ENCODE results near the gene DHDDS.

Gene DHDDS

DNA sequence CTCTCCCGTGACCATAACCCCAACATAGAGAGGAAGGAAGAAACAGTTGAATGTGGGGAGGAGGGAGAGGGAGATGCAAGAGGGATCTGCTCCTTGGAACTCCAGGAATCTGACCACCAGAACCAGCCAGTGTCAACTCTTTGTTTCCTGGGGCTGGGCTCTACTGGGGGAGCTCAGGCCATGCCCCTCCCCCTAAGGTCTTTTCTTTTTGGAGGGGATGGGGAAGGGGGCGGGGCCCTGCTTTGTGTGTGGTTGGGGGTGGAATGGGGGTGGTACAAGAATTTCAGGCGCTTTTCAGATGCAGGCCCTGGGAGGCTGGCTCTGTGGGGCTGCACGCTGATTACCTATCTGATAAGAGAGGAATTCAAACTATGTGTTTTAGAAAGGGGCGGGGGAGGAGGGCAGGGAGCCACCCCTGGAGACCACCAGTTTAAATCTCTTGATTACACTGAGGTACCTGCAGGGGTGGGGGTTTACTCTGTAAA lies 13.2 kb upstream of the DHDDS start:
- FAIRE-seq = no peak

DNA sequence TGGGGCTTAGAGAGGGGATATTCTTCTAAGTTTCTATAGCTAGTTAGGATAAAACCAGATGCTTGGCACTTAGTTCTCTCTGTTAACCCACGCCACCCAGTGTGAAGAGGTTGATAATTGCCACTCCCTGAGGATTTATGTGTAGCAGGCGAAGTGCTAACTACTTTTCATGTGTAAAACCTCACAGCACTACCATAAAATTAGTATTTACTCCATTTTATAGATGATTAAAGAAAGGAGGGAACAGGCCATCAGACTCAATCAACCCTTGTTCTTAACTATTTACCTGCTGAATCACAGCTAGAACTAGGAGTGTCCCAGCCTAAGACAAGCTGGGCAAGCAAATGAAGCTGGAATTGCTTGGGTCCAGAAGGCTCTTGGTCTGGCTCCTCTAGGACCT lies 12.6 kb upstream of the DHDDS start:
- FAIRE-seq = no peak

DNA sequence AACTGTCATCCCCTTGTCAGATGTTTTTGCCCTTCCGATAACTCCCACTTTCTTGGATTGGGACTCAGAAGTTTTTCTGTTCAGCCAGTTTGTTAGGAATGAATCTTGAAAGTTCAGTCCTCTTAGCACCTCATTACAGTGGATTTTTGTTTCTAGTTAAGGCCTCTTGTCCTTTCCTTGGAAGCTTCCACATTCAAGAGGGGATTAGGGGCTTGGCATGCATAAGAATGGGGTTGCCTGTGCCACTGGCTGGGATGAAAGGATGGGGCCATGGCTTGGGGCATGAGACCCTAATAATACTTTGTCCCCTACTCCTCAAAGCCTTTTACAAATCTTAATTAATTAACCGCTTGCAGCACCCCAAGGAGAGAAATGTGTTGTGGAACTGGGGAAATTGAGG lies 2.4 kb upstream of the DHDDS start:
- FAIRE-seq = no peak

DNA sequence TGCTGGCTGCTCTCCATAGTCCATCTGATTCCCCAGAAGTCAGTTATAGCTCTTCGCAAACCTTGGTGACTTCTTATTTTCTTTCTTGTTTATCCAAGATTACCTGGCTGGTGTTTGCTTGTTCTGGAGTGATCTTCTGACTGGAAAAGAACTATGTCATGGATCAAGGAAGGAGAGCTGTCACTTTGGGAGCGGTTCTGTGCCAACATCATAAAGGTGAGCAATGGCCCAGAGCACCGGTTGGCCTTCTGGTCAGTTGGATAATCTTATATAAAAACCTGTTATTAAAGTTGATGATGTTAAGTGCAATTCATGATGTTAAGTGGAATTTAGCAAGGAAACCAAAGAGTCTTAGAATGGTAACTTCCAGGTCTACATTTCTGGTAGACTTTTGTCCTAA lies 672 bp downstream of the DHDDS start:
- no peak for FAIRE-seq

DNA sequence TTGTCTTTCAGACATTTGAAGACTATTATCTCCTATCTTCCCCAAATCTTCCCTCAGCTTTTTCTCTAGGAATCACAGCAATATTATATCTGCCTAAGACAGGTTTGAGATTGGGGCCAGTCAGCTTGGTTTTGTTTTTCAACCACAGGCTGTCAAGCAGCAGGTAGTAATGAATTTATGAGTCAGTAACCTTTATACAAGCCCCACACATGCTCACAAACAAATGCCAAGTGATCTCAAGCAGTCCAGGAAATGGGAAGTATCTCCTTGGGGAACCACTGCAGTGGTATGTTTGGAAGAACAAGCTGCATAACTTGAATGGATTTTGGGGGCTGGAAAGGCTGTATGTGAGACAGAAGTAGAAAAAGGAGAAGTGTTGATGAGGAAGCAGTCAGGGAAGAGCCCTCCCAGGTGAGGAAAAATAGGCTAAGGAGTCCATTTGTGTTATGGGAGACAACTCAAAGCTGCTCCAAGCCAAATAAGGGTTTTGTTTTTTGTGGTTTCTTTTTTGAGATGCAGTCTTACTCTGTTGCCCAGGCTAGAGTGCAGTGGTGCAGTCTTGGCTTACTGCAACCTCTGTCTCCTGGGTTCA lies 2.1 kb downstream of the DHDDS start:
- FAIRE-seq = no peak

DNA sequence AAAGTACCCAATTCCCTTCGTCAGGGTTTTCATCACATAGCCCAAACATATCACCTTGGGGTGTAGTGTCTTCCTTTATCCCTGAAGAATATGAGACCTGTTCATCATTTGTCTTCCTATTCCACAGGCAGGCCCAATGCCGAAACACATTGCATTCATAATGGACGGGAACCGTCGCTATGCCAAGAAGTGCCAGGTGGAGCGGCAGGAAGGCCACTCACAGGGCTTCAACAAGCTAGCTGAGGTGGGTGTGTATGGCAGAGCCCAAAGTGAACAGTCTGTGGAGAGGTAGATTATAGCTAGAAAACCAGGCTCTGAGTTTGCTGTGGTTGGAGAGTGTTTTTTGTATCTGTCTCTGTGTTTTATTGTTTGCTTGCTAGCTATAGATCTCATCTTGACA lies 5.9 kb downstream of the DHDDS start:
- FAIRE-seq = no peak

DNA sequence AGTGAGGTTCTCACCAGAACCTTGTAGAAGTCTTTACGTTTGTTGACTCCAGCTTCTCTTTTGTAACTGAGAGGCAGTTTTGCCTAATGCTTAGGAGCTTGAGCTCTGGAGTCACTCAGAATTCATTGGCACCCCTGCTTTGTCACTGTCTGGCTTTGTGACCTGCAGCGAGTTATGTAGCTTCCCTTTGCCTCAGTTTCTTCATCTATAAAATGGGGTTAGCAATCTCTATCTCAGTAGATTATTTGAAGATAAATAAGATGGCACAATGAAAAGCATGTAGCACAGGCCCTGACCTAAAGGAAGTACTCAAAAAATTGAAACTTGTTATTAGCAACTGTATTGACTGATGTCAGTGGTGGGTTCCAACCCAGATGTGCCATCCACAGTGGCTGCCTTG lies 8.1 kb downstream of the DHDDS start:
- FAIRE-seq = no peak

DNA sequence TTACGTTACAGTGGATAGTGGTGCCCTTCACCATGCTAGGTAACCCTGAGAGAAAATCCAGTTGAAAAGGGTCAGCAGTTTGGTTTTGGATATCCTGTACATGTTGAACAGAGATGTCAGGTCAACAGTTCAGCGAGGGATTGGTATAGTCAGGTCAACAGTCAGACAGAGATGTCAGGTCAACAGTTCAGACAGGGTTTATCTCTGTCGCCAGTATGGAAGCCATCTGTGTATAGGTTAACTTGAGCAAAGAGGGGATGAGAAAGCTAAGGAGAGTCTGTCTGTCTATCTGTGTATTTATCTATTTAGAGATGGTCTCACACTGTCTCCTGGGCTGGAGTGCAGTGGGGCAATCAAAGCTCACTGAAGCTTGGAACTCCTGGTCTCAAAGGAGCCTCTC lies 17.7 kb downstream of the DHDDS start:
- FAIRE-seq = no peak

DNA sequence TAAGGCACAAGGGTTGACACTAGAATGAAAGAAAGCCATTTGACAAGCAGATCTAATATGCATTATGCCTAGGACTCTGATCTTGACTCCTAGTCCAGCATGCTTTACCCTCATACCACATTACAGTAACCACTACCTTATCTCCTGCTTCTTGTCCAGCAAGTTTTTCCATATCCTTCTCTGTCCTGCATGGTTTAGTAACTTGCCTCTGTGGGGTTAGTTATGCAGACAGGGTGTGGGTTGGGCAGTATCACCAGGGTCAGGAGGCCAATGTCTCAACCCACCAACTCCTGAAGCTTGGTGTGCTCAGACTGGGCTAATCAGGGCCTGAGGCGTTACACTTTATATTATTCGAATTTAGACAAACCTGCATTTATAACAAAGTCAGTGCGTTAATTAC lies 18.8 kb downstream of the DHDDS start:
- FAIRE-seq = no peak

DNA sequence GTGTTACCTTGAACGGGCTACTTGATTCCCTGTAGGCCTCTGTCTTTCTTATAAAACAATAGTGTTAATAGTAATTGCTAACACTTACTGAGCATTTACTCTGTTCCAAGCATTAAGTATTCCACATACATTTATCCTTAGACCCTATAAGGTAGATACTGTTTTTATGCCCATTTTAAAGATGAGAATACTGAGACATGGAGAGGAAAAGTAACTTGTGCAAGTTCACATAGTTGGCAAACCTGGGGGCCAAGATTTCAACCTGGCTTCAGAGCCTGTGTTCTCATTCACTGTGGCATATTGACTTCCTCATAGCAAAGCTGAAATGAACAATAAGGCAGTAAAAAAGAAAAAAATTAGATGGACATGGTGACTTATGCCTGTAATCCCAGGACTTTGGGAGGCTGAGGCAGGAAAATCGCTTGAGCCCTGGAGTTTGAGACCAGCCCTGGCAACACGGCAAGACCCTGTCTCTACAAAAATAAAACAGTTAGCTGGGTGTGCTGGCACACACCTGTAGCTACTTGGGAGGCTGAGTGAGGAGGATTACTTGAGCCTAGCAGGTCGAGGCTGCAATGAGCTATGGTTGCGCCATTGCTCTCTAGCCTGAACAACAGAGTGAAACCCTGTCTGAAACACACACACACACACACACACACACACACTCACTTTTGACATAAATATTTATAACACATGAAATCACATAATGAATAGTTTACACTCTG lies 20.5 kb downstream of the DHDDS start:
- FAIRE-seq = no peak

DNA sequence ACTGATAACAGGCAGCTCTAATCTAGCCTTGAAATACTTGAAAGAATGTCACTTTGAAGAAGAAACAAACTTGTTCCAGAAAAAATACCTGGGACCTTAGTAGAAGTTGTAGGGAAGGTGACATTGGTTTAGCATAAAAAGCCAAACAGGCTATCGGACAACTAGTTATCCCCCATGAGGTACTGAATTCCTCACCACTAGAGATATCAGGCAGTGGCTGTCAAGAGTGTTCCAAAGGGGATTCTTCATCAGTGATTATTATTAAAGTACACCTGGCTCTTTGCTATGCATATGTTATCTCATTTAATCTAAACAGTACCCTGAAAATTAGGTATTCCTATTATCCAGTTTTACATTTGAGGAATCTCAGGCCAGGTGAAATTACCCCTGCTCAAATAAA lies 27.0 kb downstream of the DHDDS start:
- no peak for FAIRE-seq

DNA sequence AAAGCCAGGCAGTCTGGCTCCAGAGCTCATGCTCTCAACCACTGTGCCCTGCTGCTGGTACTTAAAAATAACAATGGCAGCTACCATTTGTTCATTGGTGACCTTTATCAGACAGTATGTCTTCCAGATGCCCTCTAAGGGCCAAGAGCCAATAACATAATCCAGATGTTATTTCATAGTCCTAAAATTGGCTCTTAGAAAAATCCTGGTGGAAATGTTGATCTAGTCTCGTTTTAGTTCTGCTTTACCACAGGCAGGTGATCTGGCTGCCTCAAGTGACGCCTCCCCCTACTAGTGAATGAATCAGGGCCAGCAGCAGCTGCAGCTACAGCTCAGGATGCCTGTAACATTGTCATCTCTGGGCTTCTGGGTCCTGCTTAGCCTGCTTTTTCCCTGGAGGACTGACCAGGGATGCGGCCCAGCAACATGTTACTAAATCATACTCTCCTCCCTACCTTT lies 27.5 kb downstream of the DHDDS start:
- no peak for FAIRE-seq

DNA sequence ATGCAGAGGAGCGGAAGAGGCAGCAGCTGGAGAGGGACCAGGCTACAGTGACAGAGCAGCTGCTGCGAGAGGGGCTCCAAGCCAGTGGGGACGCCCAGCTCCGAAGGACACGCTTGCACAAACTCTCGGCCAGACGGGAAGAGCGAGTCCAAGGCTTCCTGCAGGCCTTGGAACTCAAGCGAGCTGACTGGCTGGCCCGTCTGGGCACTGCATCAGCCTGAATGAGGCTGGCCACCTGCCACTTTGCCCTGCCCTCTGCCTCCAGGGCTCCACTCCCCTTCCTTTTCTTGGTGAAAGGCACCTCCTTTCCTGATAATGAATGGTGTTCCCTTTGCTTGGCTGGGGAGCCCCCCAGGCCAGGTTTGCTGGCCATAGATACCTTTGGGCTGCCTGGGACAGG lies 36.8 kb downstream of the DHDDS start:
- FAIRE-seq = no peak

DNA sequence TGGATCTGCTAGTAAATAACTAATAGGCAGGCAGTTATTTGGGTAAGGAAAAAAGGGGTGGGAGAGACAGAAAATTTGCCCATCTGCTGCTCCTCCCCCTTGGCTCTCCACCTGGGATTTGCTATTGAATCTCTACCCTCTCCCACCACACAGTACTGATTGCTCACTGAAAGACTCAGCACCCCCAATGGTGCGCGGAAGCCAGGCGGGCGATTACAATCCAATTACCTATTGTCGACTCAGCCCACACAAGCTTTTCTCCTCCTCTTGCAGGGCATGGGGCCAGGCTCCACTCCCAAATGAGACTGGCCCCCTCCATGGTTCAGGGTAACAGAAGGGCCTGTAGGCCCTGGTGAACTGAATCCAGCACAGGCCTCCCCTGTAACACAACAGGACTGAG lies 37.4 kb downstream of the DHDDS start:
- no peak for FAIRE-seq

DNA sequence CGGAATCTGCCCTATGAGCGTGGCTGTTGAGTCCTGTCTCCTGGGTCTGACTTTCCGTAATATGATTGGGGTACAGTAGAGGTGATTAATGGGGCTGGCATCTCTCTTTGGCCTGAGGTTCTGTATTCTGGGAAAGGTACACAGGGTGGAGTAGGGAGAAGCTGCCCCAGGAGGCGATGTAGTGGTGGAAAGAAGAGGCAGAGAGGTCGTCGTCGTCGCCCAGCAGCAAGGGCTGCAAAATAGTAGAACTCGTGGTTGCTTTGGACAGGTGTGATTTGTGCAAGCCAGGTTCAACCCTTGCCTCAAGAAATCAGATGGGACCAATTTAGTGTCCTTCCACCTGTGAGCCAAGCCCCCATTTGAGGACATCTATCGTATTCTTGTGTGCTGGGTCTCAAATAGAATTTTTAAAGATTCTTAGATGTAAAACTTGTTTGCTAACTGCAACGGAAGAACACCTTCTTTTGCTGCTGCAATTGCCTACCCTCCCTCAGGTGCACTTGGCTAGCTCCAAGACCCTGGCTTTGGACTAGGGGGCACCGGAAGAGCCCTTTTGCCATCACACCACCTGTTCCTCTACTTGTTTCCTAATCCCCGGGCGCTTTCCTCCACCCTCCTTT lies 38.9 kb downstream of the DHDDS start:
- FAIRE-seq = no peak

DNA sequence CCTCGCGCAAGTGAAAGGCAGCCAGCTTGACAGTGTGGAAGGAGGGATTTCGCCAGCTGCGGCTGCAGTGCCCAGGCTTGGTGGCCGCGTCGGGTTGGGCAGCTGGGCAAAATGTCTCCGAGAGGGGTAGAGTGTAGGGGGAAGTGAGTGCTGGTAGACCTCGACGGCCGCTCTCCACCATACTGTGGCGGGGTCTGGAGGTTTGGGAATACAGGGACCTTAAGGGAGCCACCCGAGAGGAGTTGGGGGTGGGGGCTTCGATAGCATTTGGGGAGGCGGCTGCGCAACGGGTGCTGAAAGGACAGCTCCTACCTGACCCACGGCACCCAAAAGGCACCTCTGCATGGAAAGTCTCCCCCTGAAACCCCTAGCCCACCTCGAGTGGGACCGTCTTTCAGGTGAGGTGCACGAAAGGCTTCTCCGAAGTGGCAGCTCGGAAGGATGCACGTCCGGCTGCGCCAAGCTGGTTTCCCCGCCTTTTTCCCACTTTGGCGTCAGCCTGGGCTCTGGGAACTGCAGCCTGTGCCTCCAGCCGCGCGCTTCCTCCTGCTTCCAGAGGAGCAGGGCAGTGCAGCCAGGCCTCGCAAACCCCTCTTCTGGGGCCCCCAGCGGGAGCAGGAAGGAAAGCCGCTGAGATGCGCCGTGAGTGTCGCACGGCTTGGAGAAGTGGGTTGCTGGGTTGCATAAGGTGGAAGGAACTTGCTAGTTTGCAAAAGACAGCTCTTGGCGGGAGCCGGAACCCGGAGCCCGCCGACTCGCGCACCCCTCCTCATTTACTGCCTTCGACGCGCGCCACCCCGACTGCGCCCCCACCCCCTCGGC lies 39.6 kb downstream of the DHDDS start:
- FAIRE-seq = no peak

DNA sequence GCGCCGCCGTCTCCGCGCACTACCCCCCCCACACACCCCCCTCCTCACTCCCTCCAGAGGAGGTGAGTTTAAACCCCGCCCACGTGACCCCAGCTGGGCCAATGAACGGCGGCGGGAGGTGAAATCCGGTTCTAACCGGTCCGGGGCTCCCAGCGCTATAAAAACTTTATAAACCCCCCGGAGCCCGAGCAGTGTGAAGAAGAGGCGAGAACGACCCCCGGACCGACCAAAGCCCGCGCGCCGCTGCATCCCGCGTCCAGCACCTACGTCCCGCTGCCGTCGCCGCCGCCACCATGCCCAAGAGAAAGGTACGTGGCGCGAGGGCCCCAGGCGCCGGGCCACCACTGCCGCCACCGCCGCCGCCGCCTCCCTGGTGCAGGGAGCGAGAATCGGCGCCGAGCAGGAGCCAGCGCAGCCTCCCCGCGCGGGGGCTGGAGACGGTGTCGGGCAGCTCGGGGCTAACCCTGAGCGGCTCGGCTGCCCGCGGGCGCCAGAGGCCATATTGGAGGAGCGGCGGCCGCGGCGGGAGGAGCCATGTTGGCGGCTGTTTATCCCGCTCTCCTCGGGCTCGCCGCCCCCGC lies 40.3 kb downstream of the DHDDS start, which contains the start of gene HMGN2:
HMGN2 (plus strand) TSS at position 121 of the 581 bp plus-strand sequence; CDS start at position 294, 173 bp downstream.
- FAIRE-seq = no peak

DNA sequence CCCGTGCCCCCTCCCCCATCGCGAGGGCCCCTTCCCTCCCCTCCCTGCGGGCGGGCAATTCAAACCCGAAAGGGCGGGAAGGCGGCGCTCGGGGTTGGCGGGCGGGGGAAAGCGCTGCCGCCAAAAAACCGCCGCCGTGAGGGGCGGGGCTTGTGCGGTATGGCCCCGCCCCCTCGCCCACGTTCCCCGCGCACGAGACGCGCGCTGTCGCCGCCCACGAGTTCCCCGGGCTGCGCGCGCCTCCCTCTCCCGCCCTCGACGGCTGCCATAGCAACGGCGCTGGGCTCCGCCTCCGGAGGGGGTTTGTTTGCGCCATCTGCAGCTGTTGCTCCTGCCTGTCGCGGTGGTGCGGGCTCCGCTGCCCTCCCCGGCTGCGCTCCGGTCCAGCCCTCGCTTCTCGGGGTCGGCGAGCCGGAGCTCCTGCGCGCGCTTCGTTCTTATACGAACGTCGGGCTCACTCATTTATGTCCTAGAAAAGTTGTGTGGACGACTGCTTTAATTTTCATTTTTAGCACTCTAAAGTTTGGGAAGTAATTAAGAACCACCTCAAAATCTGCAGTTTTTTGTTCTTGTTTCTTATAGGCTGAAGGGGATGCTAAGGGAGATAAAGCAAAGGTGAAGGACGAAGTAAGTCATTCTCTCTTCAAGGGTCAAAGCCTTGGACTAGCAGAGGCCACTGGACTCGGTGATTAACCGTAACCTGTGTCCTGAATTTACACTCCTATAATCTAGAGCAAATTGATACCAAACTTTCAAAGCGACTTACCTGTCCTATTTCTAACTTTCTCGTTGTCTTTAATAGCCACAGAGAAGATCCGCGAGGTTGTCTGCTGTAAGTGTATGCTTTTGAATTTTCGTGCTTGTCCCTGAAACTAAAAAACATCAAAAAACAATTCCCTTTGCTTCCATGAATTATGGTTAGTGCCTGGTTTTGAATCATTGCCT lies 41.1 kb downstream of the DHDDS start:
- no peak for FAIRE-seq

DNA sequence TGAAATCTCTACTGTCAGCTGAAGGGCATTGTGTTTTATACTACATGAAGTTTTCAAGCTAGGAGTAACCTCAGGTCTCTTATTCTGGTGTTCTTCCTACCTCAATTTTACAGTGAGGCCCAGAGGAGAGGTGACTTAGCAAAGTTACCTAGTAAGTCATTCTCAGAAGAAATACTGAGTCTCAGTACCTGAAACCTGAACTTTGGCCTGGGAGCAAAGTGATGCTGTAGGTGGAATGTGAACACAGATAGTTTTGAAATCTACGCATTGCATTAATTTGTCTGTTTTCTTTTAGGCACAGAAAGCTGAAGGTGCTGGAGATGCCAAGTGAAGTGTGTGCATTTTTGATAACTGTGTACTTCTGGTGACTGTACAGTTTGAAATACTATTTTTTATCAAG lies 42.7 kb downstream of the DHDDS start:
- FAIRE-seq = no peak

DNA sequence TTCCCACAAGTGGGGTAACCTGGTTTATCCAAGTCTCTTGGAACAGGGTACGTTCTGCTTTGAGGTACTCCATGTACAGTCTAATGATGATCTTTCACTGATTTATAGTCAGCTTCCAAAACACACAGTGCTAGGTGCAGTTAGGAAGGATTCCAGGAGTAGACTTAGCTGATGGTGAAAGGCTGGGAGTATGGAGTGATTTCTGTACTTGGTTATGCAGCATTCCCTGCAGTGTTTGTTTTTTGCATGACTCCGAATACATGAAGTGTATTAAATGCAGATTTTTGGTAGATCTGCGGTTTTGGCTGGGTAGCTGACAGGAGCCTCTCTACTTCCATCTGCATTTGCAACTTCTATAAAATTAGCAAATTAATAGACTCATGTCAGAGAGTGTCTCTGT lies 43.9 kb downstream of the DHDDS start:
- no peak for FAIRE-seq

DNA sequence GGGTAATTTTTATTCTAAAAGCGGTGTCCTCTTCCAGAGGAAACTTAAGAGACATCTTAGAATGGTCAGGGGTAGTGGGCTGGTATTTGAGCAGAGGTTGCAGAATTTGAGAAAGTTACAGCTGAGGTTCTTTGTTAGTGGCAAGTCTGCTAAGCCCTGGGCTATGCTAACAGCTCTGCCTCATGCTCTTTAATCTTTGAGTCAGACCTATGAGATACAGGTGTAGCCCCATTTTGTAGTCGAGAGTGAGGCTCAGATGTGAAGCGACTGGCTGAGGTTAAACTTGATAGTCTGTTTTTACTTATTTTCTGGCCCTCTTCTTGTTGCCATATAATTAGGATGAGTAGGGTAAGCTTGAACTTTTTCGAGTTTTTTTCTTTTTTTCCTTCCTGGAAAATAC lies 44.8 kb downstream of the DHDDS start:
- no peak for FAIRE-seq
